ENCODE data around the gene CENPT.

The CENPT gene

DNA sequence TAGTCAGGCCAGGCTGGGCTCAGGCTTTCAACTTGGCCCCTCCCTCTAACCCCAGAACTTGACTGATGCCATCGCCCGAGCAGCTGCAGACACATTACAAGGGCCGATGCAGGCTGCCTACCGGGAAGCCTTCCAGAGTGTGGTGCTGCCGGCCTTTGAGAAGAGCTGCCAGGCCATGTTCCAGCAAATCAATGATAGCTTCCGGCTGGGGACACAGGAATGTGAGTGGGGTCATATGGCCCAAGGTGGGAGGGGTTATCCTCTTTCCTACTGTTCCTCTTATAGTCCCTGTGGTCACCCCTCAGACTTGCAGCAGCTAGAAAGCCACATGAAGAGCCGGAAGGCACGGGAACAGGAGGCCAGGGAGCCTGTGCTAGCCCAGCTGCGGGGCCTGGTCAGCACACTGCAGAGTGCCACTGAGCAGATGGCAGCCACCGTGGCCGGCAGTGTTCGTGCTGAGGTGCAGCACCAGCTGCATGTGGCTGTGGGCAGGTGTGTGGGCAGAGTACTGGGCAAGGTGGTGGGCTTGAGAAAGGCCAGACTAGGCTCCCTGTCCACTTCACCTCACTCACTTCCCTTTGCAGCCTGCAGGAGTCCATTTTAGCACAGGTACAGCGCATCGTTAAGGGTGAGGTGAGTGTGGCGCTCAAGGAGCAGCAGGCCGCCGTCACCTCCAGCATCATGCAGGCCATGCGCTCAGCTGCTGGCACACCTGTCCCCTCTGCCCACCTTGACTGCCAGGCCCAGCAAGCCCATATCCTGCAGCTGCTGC, 35.1 kb upstream of the CENPT start:
- peaks cover 98% of the 10 kb centered on the region for H3K36me3 Mint-ChIP-seq (ENCODE audit: low read depth)
- no peak overlapping the region for H3K4me3 Mint-ChIP-seq
- no peaks in the 10 kb centered on the region for H3K27me3 Mint-ChIP-seq
- peaks cover 11% of the 10 kb centered on the region for H3K4me1 Mint-ChIP-seq (ENCODE audit: low read depth)
- H3K9me3 Mint-ChIP-seq: no peaks in the 10 kb centered on the region
- intact Hi-C loops (cut with micrococcal nuclease): no loop called here
- no peak overlapping the region for H3K27ac Mint-ChIP-seq

DNA sequence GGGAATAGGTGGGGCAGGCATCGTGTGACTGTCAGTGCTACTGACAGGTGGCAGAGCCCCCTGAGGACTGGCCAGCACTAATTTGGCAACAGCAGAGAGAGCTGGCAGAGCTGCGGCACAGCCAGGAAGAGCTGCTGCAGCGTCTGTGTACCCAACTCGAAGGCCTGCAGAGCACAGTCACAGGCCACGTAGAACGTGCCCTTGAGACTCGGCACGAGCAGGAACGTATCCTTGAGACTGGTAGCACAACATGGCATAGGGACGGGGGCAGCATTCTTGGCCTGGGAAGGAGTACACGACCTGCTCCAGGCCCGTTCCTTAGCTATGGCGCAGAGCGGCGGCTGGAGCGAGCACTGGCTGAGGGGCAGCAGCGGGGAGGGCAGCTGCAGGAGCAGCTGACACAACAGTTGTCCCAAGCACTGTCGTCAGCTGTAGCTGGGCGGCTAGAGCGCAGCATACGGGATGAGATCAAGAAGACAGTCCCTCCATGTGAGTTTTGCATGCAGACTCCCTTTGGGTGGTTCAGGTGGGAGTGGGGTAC, 34.2 kb upstream of the CENPT start:
- peaks cover 19% of the 10 kb centered on the region for H3K4me1 Mint-ChIP-seq (ENCODE audit: low read depth)
- no peaks in the 10 kb centered on the region for H3K27me3 Mint-ChIP-seq
- no peak overlapping the region for H3K27ac Mint-ChIP-seq
- H3K36me3 Mint-ChIP-seq (ENCODE audit: low read depth): peaks cover 98% of the 10 kb centered on the region
- intact Hi-C loops (cut with micrococcal nuclease): no loop called here
- no peaks in the 10 kb centered on the region for H3K9me3 Mint-ChIP-seq
- no peak overlapping the region for H3K4me3 Mint-ChIP-seq

DNA sequence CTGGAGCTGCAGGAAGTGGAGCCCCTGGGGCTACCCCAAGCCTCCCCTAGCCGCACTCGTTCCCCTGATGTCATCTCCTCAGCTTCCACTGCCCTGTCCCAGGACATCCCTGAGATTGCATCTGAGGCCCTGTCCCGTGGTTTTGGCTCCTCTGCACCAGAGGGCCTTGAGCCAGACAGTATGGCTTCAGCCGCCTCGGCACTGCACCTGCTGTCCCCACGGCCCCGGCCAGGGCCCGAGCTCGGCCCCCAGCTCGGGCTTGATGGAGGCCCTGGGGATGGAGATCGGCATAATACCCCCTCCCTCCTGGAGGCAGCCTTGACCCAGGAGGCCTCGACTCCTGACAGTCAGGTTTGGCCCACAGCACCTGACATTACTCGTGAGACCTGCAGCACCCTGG, 33.1 kb upstream of the CENPT start:
- H3K27ac Mint-ChIP-seq: no peak overlapping the region
- H3K4me1 Mint-ChIP-seq (ENCODE audit: low read depth): peaks cover 25% of the 10 kb centered on the region
- peaks cover 98% of the 10 kb centered on the region for H3K36me3 Mint-ChIP-seq (ENCODE audit: low read depth)

DNA sequence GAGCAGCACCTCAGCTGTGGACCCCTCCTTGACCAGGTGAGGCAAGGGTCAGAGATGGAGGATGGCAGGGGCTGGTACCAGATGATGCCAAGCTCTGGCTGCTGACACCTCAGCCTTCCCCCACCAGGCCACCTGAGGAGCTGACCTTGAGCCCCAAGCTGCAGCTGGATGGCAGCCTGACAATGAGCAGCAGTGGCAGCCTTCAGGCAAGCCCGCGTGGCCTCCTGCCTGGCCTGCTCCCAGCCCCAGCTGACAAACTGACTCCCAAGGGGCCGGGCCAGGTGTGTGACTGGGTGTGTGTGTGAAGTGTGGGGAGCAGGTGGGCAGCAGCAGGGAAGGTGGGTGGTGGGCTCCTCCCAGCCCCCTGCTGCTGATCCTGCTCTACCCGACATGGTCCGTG, 32.4 kb upstream of the CENPT start:
- Mint-ChIP-seq H3K4me1 (ENCODE audit: low read depth) (peaks cover 32% of the 10 kb centered on the region), H3K4me3 (no peak overlapping the region), H3K27ac (no peak overlapping the region), H3K9me3 (no peaks in the 10 kb centered on the region), H3K36me3 (ENCODE audit: low read depth) (peaks cover 99% of the 10 kb centered on the region), H3K27me3 (no peaks in the 10 kb centered on the region)
- intact Hi-C loops (cut with micrococcal nuclease): loop anchor here (10.0 kb wide), 1 partner anchor 55 kb away; the partner anchor contains the start of genes CTRL and PSMB10

More for the DNA sequence above, 33.1 kb upstream of the CENPT start:
- intact Hi-C loops (cut with micrococcal nuclease): no loop called here
- Mint-ChIP-seq H3K9me3 (no peaks in the 10 kb centered on the region), H3K27me3 (no peaks in the 10 kb centered on the region), H3K4me3 (no peak overlapping the region)

DNA sequence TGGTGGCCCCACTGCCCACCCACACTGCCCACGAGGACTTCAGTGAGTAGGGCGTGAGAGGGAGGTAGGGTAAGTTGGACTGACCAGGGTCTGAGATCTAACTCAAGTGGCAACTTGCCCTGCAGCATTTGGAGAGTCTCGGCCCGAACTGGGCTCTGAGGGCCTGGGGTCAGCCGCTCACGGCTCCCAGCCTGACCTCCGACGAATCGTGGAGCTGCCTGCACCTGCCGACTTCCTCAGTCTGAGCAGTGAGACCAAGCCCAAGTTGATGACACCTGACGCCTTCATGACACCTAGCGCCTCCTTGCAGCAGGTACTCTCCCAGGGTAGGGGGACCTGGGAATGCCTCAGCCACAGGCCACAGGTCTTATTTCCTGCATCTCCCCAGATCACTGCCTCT, 32.0 kb upstream of the CENPT start:
- intact Hi-C loops (cut with micrococcal nuclease): loop anchor here (10.0 kb wide), 1 partner anchor 55 kb away; the partner anchor contains the start of genes CTRL and PSMB10
- H3K4me1 Mint-ChIP-seq (ENCODE audit: low read depth): peaks cover 36% of the 10 kb centered on the region
- no peak overlapping the region for H3K4me3 Mint-ChIP-seq
- no peaks in the 10 kb centered on the region for H3K27me3 Mint-ChIP-seq
- H3K9me3 Mint-ChIP-seq: no peaks in the 10 kb centered on the region
- peaks cover 94% of the 10 kb centered on the region for H3K36me3 Mint-ChIP-seq (ENCODE audit: low read depth)
- H3K27ac Mint-ChIP-seq: no peak overlapping the region

DNA sequence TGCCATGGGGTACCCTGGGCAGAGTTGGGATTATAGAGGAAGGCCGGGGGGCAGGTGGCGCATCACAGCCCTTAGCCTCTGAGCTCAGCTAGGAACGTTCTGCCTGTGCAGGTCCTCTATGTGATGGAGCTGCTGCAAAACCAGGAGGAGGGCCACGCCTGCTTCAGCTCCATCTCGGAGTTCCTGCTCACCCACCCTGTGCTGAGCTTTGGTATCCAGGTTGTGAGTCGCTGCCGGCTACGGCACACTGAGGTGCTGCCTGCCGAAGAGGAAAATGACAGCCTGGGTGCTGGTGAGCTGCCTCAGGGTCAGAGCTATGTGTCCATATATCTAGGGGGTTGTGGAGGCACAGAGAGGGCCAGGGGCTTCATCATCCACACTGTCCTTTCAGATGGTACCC, 31.4 kb upstream of the CENPT start:
- peaks cover 43% of the 10 kb centered on the region for H3K4me1 Mint-ChIP-seq (ENCODE audit: low read depth)
- peaks cover 88% of the 10 kb centered on the region for H3K36me3 Mint-ChIP-seq (ENCODE audit: low read depth)
- H3K4me3 Mint-ChIP-seq: no peak overlapping the region
- H3K9me3 Mint-ChIP-seq: no peaks in the 10 kb centered on the region
- intact Hi-C loops (cut with micrococcal nuclease): loop anchor here (10.0 kb wide), 1 partner anchor 56 kb away; the partner anchor contains the start of genes CTRL and PSMB10
- H3K27me3 Mint-ChIP-seq: no peaks in the 10 kb centered on the region
- H3K27ac Mint-ChIP-seq: no peak overlapping the region

DNA sequence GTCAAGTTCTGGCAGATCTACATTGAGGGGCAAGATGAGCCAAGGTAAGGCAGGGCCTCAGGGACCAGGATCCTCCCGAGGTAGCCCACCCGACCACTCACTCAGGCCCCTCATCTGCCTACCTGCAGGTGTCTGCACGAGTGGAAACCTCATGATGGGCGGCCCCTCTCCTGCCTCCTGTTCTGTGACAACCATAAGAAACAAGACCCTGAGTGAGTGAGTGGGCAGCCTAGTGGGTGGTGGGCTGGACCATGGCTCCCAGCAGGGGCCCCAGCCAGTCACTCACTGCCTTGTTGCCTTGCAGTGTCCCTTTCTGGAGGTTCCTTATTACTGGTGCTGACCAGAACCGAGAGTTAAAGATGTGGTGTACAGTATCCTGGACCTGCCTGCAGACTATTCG, 30.7 kb upstream of the CENPT start:
- H3K4me3 Mint-ChIP-seq: no peak overlapping the region
- H3K36me3 Mint-ChIP-seq (ENCODE audit: low read depth): peaks cover 88% of the 10 kb centered on the region
- H3K9me3 Mint-ChIP-seq: no peaks in the 10 kb centered on the region
- H3K27me3 Mint-ChIP-seq: no peaks in the 10 kb centered on the region
- intact Hi-C loops (cut with micrococcal nuclease): loop anchor here (10.0 kb wide), 1 partner anchor 57 kb away; the partner anchor contains the start of genes CTRL and PSMB10
- peaks cover 46% of the 10 kb centered on the region for H3K4me1 Mint-ChIP-seq (ENCODE audit: low read depth)
- H3K27ac Mint-ChIP-seq: no peak overlapping the region

DNA sequence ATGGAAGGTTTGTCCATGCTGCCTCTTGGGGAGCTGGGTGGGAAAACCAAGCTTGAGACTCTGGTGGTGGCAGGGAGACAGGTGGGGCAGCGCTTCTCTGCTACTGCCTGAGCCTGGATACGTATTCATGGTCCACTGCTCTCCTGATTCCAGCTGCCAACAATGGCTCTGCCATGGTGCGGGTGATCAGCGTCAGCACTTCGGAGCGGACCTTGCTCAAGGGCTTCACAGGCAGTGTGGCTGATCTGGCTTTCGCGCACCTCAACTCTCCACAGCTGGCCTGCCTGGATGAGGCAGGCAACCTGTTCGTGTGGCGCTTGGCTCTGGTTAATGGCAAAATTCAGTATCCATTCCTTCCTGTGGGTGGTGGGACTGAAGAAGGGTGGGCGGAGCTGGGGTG, 29.6 kb upstream of the CENPT start:
- no peak overlapping the region for H3K27ac Mint-ChIP-seq
- H3K4me3 Mint-ChIP-seq: no peak overlapping the region
- peaks cover 49% of the 10 kb centered on the region for H3K4me1 Mint-ChIP-seq (ENCODE audit: low read depth)
- H3K36me3 Mint-ChIP-seq (ENCODE audit: low read depth): peaks cover 82% of the 10 kb centered on the region
- intact Hi-C loops (cut with micrococcal nuclease): loop anchor here (10.0 kb wide), 1 partner anchor 58 kb away; the partner anchor contains the start of genes CTRL and PSMB10
- no peaks in the 10 kb centered on the region for H3K27me3 Mint-ChIP-seq
- H3K9me3 Mint-ChIP-seq: no peaks in the 10 kb centered on the region

DNA sequence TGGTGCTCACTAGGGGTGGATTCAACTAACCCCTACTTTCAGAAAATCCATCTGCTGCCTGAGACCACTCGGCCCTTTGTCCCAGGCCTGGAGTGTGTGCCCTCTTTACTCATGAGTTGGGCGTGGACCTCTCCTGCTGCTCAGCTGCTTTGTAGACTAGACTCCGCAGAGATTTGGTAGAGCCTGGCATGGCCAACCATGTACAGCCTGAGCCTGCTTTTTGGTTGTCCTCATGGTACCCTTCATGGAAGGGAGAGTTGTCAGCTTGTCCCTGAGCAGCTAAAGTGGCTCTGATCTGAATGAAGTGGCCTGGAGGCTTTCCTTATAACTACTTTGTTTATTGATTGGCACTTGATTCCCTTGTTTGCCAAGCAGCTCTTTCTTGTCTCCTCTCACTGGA, 26.9 kb upstream of the CENPT start:
- Mint-ChIP-seq H3K27ac (peak overlapping the region; percentile 86), H3K4me3 (peak overlapping the region; percentile 90), H3K36me3 (ENCODE audit: low read depth) (peaks cover 79% of the 10 kb centered on the region), H3K27me3 (no peaks in the 10 kb centered on the region), H3K9me3 (no peaks in the 10 kb centered on the region), H3K4me1 (ENCODE audit: low read depth) (peaks cover 66% of the 10 kb centered on the region)
- intact Hi-C loops (cut with micrococcal nuclease): loop anchor here (10.0 kb wide), 1 partner anchor 60 kb away; the partner anchor contains the start of genes CTRL and PSMB10

DNA sequence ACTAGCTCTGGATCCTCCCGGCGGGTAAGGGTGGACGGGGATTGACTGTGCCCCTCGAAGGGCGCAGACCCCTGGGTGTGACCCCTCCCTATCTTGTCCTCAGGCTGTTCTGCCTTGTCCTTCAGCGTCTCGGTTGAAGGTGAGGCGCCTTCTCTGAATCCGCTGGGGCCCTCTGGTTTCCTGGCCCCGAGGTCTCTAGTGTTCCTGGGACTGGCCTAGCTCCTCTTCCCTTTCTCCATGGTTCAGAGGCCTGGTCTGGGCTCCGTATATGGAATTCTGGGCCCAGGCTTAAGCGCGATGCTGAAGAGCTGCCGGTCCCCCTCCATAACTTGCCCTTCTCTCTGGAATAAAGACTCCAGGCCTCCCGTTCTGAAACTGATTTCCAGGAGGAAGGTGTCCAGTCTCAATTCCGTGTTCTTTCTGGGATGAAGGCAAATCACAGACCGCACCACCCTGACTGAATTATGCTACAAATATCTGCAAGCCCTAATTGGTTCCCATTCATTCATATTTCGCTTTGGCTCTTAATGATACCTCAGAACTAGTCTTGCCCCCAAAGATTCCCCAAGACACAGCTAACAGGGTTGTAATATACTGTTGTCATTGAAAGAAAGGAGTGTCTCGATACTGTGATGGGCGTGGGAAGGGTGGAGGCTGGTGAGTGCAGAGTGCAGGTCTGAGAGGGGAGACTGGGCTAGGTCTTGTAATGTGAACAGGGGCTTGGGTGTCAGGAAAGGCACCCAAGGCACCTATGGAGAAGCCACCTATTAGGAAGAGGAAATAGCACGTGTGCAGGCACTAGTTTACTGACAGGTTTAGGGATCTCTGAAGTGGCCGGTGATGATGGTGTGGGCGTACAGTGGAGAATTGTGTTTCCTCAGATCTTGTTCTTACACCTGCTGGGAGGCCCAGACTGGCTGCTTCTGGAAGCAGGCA, 26.2 kb upstream of the CENPT start:
- Mint-ChIP-seq H3K36me3 (ENCODE audit: low read depth) (peaks cover 79% of the 10 kb centered on the region), H3K9me3 (no peaks in the 10 kb centered on the region), H3K4me3 (peak overlapping the region; percentile 90), H3K27ac (peak overlapping the region; percentile 86), H3K4me1 (ENCODE audit: low read depth) (peaks cover 66% of the 10 kb centered on the region), H3K27me3 (no peaks in the 10 kb centered on the region)
- intact Hi-C loops (cut with micrococcal nuclease): loop anchor here (2.0 to 10.0 kb wide), 2 partner anchors 27 to 61 kb away; partner anchors contain the start of genes CENPT, CTRL, NUTF2 and PSMB10

DNA sequence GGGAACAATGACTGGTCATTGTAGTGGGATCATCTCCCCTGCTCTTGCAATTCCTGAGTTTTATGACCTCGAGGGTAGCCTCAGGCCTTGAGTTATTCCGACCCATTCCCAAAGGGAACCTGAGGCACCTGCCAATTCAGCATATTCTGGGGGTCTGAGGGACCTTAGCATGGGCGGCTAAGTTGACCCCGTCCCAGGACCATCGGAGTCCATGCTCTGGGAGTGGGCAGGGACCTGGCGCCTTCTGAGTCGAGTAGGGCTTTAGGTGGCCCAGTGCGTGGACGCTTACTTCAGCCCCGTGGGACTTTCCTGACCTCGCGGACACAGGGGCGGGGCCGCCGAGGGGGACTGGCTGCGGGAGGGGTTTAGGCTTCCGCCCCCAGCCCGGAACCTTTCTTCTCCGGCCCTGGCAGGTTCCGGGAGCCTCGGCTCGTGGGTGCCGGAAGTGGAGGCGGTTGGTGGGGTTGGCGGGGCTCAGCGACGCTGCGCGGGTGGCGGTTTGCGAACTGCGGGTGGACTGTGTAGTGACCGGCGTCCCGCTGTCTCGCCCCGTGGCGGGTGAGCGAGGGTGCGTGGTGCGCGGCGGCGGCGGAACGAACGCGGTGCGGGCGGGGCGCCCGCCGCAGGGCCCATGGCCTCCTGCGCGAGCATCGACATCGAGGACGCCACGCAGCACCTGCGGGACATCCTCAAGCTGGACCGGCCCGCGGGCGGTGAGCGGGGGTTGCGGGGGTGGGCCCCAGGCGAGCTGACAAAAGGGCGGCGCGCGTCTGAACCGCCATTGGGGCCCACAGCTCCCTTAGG, 25.3 kb upstream of the CENPT start, which contains the start of gene EDC4:
EDC4 (plus strand) TSS at position 422 of the 804 bp plus-strand sequence; CDS start at position 632, 210 bp downstream.
- intact Hi-C loops (cut with micrococcal nuclease): loop anchor here (2.0 to 10.0 kb wide), 2 partner anchors 26 to 62 kb away; partner anchors contain the start of genes CENPT, CTRL, NUTF2 and PSMB10
- H3K36me3 Mint-ChIP-seq (ENCODE audit: low read depth): peaks cover 79% of the 10 kb centered on the region

DNA sequence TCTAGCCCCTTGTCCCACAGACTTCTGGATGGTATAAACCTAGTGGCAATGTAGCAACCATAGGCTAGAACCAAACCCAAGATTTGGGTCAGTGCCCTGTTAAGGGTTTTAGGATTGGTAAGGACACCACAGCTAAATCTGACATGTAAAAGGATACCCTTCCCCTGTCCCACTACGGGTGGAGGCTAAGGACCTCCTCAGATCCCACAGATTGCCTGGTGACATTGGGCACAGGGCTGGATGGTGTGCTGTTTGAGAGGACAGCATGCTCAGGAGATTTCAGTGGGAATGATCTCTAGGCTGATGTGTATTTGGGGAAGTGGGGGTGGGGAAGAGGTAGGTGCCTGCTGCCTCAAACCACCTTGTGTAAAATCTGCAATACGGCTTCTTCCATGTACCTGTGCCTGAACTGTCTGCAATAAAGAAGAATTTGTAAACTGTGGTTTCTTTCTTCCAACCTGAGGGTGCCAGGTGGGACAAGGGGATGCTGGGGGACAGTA, 24.7 kb upstream of the CENPT start:
- Mint-ChIP-seq H3K27me3 (no peaks in the 10 kb centered on the region), H3K27ac (peak overlapping the region; percentile 86), H3K4me3 (peak overlapping the region; percentile 90), H3K4me1 (ENCODE audit: low read depth) (peaks cover 57% of the 10 kb centered on the region), H3K36me3 (ENCODE audit: low read depth) (peaks cover 79% of the 10 kb centered on the region), H3K9me3 (no peaks in the 10 kb centered on the region)
- intact Hi-C loops (cut with micrococcal nuclease): loop anchor here (2.0 to 10.0 kb wide), 2 partner anchors 25 to 63 kb away; partner anchors contain the start of genes CENPT, CTRL, NUTF2 and PSMB10

More for the DNA sequence above, 25.3 kb upstream of the CENPT start, which contains the start of gene EDC4:
- H3K4me3 Mint-ChIP-seq: peak within 1 kb of the TSS; percentile 90
- no peaks in the 10 kb centered on the region for H3K9me3 Mint-ChIP-seq
- no peaks in the 10 kb centered on the region for H3K27me3 Mint-ChIP-seq
- H3K4me1 Mint-ChIP-seq (ENCODE audit: low read depth): peaks cover 64% of the 10 kb centered on the region
- peak within 1 kb of the TSS; percentile 86 for H3K27ac Mint-ChIP-seq
